H1 (cell line): ENCODE measurements around the gene PLEK. TPM values are rescaled to one million over a fixed set of nuclear protein-coding genes. Genes with fewer than 3 reads are reported as not detected.

Experiments
- CEBPB ChIP-seq: IDR thresholded peaks from 2 replicates; pipeline ENCODE4 v1.6.1; 2012; ENCODE audit warnings: low read depth, low read length
- POLR2A ChIP-seq, 2 experiments: IDR thresholded peaks; 1 replicate in 1 of 2; 2 replicates in 1 of 2; pipeline ENCODE4 v1.6.1; 2011; ENCODE audit warnings: low read depth in 2 of 2, low read length in 2 of 2, mild to moderate bottlenecking in 2 of 2; ENCODE audit errors: control extremely low read depth in 1 of 2
- RNF2 ChIP-seq: fragments of 200-900, 300-1000 bp; sonication (generic); IDR thresholded peaks from 2 replicates; pipeline ENCODE4 v1.7.1; 2016; ENCODE audit warnings: borderline replicate concordance, low read depth, mild to moderate bottlenecking, antibody characterized with exemption, low read length; ENCODE audit not compliant: poor library complexity, severe bottlenecking; ENCODE audit errors: missing control alignments
- SUZ12 ChIP-seq: fragments of 200-600 bp; sonication (generic); IDR thresholded peaks from 2 replicates; pipeline ENCODE4 v1.6.1; 2012; ENCODE audit warnings: mild to moderate bottlenecking, inconsistent platforms, low read length, moderate library complexity, mixed read lengths
- polyA plus RNA-seq, 7 experiments: library from polyadenylated mRNA; depleted of rRNA in 3 of 7; stranded (reverse) in 5 of 7; unstranded in 2 of 7; fragments of >200 nt in 5 of 7; fragments of 200-250 nt in 2 of 7; gene quantifications; 1 replicate in 5 of 7; 2 replicates in 1 of 7; 4 replicates in 1 of 7; pipeline versions ENCODE4 v1.2.1 to v1.2.3, GENCODE V29; 2011 to 2013; ENCODE audit warnings: missing spikeins in 2 of 7, mixed read lengths in 2 of 7
- total RNA-seq: library from RNA; stranded (reverse); fragmentation: NEBNext Ultra II Directional; extraction: Animal tissue kit (Norgen Biotek cat#: 25700); gene quantifications from 2 replicates; pipeline ENCODE4 v1.2.1, GENCODE V29; 2021
- TF ChIP-seq, protein P1 (sequence below): IDR thresholded peaks from 2 replicates; pipeline ENCODE4 v1.6.1; 2012; ENCODE audit warnings: inconsistent platforms

Gene PLEK
- total and polyA plus RNA-seq, 2 of the 8 experiments (the other 6 are each of a cell fraction or from before 2014, with no cell fraction given) = not detected

DNA sequence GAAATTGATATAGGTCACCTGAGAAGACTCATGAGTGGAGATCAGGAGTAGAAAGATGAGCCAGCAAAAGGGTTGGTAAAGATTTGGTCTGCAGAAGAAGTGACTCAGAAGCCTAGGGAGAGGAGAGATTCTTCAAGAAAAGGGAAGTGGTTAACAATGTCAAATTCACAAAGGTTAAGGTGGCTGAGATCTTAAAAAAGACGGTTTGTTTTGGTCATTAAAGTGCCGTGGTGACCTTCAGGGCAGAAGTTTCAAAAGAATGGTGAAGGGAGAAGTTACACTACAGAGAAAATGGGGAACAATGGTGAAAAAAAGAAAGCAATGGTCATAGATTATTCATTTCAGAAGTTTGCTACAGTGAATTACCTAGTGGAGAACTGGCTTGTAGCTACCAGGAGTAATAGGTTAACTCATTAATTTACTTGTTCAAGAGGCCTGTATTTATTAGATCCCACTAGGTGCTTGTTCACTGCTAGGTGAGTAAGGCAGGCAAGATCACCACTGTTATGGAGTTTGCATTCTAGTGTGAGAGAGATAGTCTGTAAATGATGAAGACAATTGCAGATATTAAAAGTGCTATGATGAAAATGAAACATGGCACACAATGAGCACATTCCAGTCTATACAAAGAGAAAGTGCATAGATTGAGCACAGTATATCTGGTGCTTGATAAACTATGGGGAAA lies 59.0 kb downstream of the PLEK start (continued):
- no peak for TF ChIP-seq RNF2
- TF ChIP-seq CEBPB = no peak
- TF ChIP-seq, protein P1, sequence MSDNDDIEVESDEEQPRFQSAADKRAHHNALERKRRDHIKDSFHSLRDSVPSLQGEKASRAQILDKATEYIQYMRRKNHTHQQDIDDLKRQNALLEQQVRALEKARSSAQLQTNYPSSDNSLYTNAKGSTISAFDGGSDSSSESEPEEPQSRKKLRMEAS = no peak
- TF ChIP-seq POLR2A (IDR thresholded peaks at IDR 0.05; ENCODE audit: control extremely low read depth in 1 of 2, low read depth in 2 of 2, low read length in 2 of 2) = no peak
- no peak for TF ChIP-seq SUZ12
